HepG2 (cell line): ENCODE results near the gene CAMK1. TPM values are rescaled to one million over a fixed set of nuclear protein-coding genes. Genes with fewer than 3 reads are reported as not detected.

ENCODE experiments used
- BRD4 ChIP-seq: sonication (generic); formaldehyde crosslinking; IDR thresholded peaks from 2 replicates; pipeline ENCODE4 v1.4.0; 2020; ENCODE audit warnings: missing genetic modification reagents
- HMGA1 ChIP-seq: sonication (generic); formaldehyde crosslinking; conservative IDR thresholded peaks from 2 replicates; pipeline ENCODE4 v1.4.0; 2020; ENCODE audit warnings: missing genetic modification reagents
- SP1 ChIP-seq, 2 experiments: fragments of 450-650 bp in 1 of 2; sonication (generic) in 1 of 2; formaldehyde crosslinking in 1 of 2; IDR thresholded peaks; 2 replicates each; pipeline versions ENCODE4 v1.4.0 to v1.6.1; 2016 to 2020; ENCODE audit warnings: missing genetic modification reagents in 1 of 2
- ZBTB40 ChIP-seq, 2 experiments: fragments of 450-650 bp in 1 of 2; sonication (generic) in 1 of 2; formaldehyde crosslinking in 1 of 2; IDR thresholded peaks; 2 replicates each; pipeline versions ENCODE4 v1.6.1 to v1.8.0; 2016 to 2022; ENCODE audit warnings: antibody characterized with exemption in 1 of 2, mild to moderate bottlenecking in 1 of 2, missing genetic modification reagents in 1 of 2
- polyA plus RNA-seq, 8 experiments: library from polyadenylated mRNA; depleted of rRNA in 3 of 8; stranded (reverse) in 7 of 8; unstranded in 1 of 8; fragments of >200 nt; fragmentation: Illumina TruSeq in 4 of 8; extraction: Trizol in 4 of 8; gene quantifications; 2 replicates each; pipeline versions ENCODE4 v1.2.1 to v1.2.3, GENCODE V29; 2011 to 2016; ENCODE audit warnings: low read depth in 4 of 8, missing spikeins in 1 of 8, mixed read lengths in 1 of 8; ENCODE audit not compliant: insufficient read depth in 1 of 8
- total RNA-seq, 5 experiments: library from RNA; depleted of rRNA; stranded (reverse); fragments of >200 nt; fragmentation: Illumina TruSeq; extraction: Trizol; gene quantifications; 2 replicates each; pipeline ENCODE4 v1.2.3, GENCODE V29; 2016; ENCODE audit warnings: low read depth in 1 of 5

The CAMK1 gene
- total and polyA plus RNA-seq, 2 of the 13 experiments (the other 11 are each of a cell fraction or from before 2014, with no cell fraction given) = 26.4 to 53.3 TPM

GRCh38 chr3:9818666-9819335 is 49.1 kb upstream of the CAMK1 start (continued):
- TF ChIP-seq ZBTB40 (IDR thresholded peaks at IDR 0.05) (no peak), ZBTB40 (CRISPR knock-in tag; IDR thresholded peaks at IDR 0.05) (no peak), SP1 (IDR thresholded peaks at IDR 0.05) (no peak), SP1 (CRISPR knock-in tag; IDR thresholded peaks at IDR 0.05) (no peak), HMGA1 (no peak), BRD4 (CRISPR knock-in tag) (no peak)
